Body of pancreas (tissue), 4 donors: ENCODE results near the gene SYCP2L.

ENCODE experiments used
- POLR2A ChIP-seq, 3 donors: fragments of 450-650 bp; IDR thresholded peaks; one replicate each; pipeline ENCODE4 v1.6.1; 2016; ENCODE audit warnings: antibody characterized with exemption in 3 of 3, mild to moderate bottlenecking in 2 of 3
- TF ChIP-seq, protein P1 (sequence below), 7 experiments: fragments of 450-650 bp in 4 of 7; fragments of 200-600 bp in 3 of 7; sonication (generic) in 3 of 7; IDR thresholded peaks; one replicate each; pipeline ENCODE4 v1.5.1; 2016 to 2019; ENCODE audit warnings: antibody characterized with exemption in 7 of 7

DNA sequence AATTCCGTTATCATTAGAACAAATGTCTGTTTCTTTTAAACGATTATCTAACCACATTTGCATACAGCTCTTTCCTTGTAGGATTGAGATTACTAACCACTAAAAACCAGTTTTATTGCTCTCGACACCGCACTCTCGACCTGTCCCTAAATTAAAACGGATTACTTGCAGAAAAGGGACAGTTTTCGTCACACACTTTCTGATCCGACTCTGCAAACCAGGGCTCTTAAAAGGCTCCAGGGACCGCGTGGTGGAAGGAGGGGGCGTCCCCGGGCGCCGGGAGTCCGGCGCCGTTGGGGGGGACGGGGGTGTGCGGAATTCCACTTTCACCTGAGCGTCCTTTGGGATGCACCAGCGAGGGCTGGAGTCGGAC, 49.2 kb upstream of the SYCP2L start:
- TF ChIP-seq POLR2A (IDR thresholded peaks at IDR 0.05), result no peak
- TF ChIP-seq, protein P1, sequence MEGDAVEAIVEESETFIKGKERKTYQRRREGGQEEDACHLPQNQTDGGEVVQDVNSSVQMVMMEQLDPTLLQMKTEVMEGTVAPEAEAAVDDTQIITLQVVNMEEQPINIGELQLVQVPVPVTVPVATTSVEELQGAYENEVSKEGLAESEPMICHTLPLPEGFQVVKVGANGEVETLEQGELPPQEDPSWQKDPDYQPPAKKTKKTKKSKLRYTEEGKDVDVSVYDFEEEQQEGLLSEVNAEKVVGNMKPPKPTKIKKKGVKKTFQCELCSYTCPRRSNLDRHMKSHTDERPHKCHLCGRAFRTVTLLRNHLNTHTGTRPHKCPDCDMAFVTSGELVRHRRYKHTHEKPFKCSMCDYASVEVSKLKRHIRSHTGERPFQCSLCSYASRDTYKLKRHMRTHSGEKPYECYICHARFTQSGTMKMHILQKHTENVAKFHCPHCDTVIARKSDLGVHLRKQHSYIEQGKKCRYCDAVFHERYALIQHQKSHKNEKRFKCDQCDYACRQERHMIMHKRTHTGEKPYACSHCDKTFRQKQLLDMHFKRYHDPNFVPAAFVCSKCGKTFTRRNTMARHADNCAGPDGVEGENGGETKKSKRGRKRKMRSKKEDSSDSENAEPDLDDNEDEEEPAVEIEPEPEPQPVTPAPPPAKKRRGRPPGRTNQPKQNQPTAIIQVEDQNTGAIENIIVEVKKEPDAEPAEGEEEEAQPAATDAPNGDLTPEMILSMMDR (IDR thresholded peaks at IDR 0.05), result no peak
